Measurements from ENCODE around the gene TGM2. TPM values are rescaled to one million over a fixed set of nuclear protein-coding genes. Genes with fewer than 3 reads are reported as not detected.
A peak's percentile ranks its signal among the peaks of the same experiment; 100 is the strongest.
"Not testable (repeated sequence)": the region's sequence is repeated elsewhere in the genome, so short reads cannot be mapped to it uniquely, and the experiment has no call there.

TGM2 gene
- total and polyA plus RNA-seq, 9 of the 15 experiments (the other 6 are each of a cell fraction or from before 2014, with no cell fraction given): 5.5 to 78.5 (median 37.6) TPM

DNA sequence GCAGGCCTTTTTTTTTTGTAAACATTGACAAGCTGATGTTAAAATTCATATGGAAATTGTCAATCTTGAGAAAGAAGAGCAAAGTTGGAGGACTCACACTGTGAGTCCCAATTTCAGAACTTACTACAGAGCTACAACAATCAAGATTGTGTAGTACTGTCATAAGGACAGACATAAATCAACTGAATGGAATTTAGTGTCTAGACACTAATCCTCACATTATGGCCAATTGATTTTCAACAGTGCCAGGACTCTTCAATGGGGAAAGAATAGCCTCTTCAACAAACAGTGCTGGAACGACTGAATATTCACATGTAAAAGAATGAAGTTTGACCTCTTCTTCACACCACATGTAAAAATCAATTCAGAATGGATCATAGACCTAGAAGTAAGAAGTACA lies 60.8 kb downstream of the TGM2 start (continued):
- TF ChIP-seq, protein P1, sequence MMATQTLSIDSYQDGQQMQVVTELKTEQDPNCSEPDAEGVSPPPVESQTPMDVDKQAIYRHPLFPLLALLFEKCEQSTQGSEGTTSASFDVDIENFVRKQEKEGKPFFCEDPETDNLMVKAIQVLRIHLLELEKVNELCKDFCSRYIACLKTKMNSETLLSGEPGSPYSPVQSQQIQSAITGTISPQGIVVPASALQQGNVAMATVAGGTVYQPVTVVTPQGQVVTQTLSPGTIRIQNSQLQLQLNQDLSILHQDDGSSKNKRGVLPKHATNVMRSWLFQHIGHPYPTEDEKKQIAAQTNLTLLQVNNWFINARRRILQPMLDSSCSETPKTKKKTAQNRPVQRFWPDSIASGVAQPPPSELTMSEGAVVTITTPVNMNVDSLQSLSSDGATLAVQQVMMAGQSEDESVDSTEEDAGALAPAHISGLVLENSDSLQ (IDR thresholded peaks at IDR 0.05): peak; percentile 46
- TF ChIP-seq ZNF140 (CRISPR knock-in tag; IDR thresholded peaks at IDR 0.05) (no peak), GTF2E2 (tag; IDR thresholded peaks at IDR 0.05) (no peak), ZNF445 (CRISPR knock-in tag; IDR thresholded peaks at IDR 0.05; ENCODE audit: low read depth) (no peak)
- TF ChIP-seq, protein P2, sequence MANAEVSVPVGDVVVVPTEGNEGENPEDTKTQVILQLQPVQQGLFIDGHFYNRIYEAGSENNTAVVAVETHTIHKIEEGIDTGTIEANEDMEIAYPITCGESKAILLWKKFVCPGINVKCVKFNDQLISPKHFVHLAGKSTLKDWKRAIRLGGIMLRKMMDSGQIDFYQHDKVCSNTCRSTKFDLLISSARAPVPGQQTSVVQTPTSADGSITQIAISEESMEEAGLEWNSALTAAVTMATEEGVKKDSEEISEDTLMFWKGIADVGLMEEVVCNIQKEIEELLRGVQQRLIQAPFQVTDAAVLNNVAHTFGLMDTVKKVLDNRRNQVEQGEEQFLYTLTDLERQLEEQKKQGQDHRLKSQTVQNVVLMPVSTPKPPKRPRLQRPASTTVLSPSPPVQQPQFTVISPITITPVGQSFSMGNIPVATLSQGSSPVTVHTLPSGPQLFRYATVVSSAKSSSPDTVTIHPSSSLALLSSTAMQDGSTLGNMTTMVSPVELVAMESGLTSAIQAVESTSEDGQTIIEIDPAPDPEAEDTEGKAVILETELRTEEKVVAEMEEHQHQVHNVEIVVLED (CRISPR knock-in tag; IDR thresholded peaks at IDR 0.05): no peak
- TF ChIP-seq, protein P3, sequence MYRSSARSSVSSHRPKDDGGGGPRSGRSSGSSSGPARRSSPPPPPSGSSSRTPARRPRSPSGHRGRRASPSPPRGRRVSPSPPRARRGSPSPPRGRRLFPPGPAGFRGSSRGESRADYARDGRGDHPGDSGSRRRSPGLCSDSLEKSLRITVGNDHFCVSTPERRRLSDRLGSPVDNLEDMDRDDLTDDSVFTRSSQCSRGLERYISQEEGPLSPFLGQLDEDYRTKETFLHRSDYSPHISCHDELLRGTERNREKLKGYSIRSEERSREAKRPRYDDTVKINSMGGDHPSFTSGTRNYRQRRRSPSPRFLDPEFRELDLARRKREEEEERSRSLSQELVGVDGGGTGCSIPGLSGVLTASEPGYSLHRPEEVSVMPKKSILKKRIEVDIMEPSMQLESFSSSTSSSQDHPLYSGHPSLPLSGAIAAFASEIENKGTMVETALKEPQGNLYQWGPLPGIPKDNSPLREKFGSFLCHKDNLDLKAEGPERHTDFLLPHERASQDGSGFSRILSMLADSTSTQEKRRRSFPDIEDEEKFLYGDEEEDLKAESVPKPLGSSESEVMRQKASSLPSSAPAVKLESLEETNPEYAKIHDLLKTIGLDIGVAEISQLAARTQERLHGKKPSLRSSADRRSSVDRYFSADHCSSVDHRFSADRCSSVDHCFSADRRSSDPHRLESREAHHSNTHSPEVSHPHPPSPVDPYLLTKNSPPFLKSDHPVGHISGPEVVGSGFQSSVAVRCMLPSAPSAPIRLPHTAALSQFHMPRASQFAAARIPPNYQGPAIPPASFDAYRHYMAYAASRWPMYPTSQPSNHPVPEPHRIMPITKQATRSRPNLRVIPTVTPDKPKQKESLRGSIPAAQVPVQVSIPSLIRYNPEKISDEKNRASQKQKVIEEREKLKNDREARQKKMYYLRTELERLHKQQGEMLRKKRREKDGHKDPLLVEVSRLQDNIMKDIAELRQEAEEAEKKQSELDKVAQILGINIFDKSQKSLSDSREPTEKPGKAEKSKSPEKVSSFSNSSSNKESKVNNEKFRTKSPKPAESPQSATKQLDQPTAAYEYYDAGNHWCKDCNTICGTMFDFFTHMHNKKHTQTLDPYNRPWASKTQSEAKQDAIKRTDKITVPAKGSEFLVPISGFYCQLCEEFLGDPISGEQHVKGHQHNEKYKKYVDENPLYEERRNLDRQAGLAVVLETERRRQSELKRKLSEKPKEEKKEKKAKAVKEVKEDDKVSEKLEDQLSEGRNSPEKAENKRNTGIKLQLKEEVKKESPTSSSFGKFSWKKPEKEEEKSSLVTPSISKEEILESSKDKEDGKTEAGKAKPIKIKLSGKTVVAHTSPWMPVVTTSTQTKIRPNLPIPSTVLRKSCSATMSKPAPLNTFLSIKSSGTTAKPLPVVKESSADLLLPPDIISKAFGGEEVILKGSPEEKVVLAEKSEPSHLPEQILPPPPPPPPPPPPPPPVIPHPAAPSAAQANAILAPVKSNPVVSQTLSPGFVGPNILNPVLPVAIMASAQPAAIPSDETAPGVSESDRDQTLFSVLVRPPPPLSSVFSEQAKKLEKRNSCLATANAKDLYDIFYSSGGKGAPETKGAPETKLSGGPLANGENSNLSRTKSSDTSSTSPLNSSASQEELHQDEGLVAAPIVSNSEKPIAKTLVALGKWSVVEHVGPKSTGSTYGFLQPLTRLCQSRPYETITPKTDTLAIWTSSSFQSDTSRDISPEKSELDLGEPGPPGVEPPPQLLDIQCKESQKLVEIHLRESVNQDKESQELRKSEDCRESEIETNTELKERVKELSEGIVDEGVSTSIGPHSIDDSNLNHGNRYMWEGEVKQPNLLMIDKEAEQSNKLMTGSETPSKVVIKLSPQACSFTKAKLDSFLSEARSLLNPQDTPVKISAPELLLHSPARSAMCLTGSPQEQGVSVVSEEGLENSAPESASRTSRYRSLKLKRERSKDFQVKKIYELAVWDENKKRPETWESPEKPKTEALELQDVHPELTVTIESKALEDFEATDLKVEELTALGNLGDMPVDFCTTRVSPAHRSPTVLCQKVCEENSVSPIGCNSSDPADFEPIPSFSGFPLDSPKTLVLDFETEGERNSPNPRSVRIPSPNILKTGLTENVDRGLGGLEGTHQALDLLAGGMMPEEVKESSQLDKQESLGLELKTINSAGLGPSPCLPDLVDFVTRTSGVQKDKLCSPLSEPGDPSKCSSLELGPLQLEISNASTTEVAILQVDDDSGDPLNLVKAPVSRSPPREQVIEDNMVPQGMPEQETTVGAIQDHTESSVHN (IDR thresholded peaks at IDR 0.05; ENCODE audit: borderline replicate concordance in 1 of 2, low read depth in 1 of 2): no peak

DNA sequence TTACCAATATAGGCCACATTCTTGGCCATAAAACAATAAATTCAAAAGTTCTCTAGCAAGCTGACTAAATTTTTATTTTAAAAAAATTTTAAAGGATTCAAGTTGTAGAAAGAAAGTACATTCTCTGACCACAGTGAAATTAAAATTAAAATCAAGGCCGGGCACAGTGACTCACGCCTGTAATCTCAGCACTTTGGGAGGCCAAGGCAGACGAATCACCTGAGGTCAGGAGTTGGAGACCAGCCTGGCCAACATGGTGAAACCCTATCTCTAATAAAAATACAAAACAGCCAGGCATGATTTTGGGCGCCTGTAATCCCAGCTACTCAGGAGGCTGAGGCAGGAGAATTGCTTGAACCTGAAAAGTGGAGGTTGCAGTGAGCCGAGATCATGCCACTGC lies 62.9 kb downstream of the TGM2 start:
- BruUV-seq (replicated peaks); H3K4me3 ChIP-seq; POLR2A ChIA-PET; FAIRE-seq; H3K9ac ChIP-seq (ENCODE audit: insufficient read depth in 1 of 2, low read depth in 2 of 2, low read length in 2 of 2); H3K9me1 ChIP-seq (ENCODE audit: control insufficient read depth, insufficient read depth, low read length); H3K4me1 ChIP-seq (replicated peaks in 1 of 2; ENCODE audit: control insufficient read depth in 2 of 2, insufficient read depth in 2 of 2, low read length in 2 of 2); H3K27me3 ChIP-seq (ENCODE audit: control insufficient read depth in 2 of 2, insufficient read depth in 2 of 2, low read length in 2 of 2); DNase-seq (ENCODE audit: extremely low read depth in 1 of 4, low spot score in 3 of 4); intact Hi-C loops (cut with micrococcal nuclease); H3K79me2 ChIP-seq (ENCODE audit: control insufficient read depth, insufficient read depth, low read length); H2AFZ ChIP-seq (ENCODE audit: low read depth, low read length); H3K36me3 ChIP-seq (ENCODE audit: control insufficient read depth, insufficient read depth, low read length); in situ Hi-C loops (cut with MboI); H4K20me1 ChIP-seq (replicated peaks; ENCODE audit: control insufficient read depth, insufficient read depth, low read length); H3K27ac ChIP-seq (ENCODE audit: extremely low read depth, low read depth, low read length); H3K4me2 ChIP-seq (ENCODE audit: insufficient read depth, low read length); H3K9me3 ChIP-seq (replicated peaks; ENCODE audit: control insufficient read depth, insufficient read depth, low read depth, low read length); CTCF ChIA-PET (ENCODE audit: low intra/inter-chr PET ratio); ATAC-seq: not testable (repeated sequence)
- 54% methylated on average over 5 of the region's 5 CpGs for WGBS (ENCODE audit: insufficient coverage, low coverage, missing lambda C conversion rate)
